ENCODE measurements around the gene GUCA2B.

Gene GUCA2B

DNA sequence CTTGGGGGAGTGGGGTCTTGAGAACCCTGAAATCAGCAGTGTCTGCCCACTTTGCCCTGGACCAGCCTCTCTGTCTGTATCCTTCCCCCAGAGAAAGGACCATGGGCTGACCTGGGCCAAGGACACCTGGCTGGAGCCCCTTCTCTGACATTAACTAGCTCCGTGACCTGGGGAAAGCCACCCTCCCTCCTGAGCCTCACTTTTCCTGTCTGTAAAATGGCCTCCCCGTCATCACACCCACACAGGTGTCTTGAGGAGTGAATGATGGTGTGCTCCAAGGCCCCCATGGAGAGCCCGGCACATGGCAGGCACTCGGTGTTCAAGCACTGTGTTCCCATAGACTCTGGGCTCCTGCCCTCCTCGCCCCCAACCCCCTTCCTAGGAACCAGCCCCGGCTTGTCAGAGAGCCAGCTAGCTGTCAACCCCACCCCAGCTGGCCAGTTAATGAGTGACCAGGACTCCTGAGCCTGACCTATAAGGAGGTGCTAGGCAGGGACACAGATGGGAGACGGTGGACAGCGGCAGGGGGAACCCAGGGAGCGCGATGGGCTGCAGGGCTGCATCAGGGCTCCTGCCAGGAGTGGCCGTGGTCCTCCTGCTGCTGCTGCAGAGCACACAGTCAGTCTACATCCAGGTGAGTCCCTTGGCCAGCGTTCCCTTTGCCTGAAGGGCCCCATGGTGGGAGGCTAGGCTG is at the start of gene GUCA2B:
Gene GUCA2B, plus strand, starts transcription at position 504 of the 694 bp plus-strand sequence. Its CDS starts 41 bp downstream, at position 545.
- FAIRE-seq (no peak), DNase-seq (ENCODE audit: insufficient read length, low spot score) (no peak)
- TF ChIP-seq, protein P1, sequence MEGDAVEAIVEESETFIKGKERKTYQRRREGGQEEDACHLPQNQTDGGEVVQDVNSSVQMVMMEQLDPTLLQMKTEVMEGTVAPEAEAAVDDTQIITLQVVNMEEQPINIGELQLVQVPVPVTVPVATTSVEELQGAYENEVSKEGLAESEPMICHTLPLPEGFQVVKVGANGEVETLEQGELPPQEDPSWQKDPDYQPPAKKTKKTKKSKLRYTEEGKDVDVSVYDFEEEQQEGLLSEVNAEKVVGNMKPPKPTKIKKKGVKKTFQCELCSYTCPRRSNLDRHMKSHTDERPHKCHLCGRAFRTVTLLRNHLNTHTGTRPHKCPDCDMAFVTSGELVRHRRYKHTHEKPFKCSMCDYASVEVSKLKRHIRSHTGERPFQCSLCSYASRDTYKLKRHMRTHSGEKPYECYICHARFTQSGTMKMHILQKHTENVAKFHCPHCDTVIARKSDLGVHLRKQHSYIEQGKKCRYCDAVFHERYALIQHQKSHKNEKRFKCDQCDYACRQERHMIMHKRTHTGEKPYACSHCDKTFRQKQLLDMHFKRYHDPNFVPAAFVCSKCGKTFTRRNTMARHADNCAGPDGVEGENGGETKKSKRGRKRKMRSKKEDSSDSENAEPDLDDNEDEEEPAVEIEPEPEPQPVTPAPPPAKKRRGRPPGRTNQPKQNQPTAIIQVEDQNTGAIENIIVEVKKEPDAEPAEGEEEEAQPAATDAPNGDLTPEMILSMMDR (IDR thresholded peaks at IDR 0.05; ENCODE audit: insufficient read depth, missing control alignments): no peak

DNA sequence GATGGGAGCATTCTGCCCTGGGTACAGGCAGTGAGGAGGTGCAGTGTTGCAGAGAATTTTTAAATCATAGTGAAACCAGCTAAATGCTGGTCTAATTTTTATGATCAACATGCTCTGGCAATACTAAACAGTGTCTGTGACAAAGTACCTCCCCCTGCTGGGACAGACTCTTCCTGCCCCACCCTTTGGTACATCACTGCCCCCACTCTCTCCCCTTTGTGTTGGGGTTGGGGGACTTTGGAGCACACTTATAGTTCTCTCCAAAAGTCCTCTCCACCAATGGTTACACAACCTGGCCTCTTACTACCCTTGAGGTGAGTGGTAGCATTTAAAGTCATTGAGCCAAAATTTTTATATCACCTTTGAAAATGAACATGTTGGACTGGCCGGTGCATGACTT is 48.2 kb upstream of the GUCA2B start:
- TF ChIP-seq, protein P1 (IDR thresholded peaks at IDR 0.05; ENCODE audit: insufficient read depth, missing control alignments): no peak
- DNase-seq (ENCODE audit: insufficient read length, low spot score) (no peak), FAIRE-seq (no peak)

DNA sequence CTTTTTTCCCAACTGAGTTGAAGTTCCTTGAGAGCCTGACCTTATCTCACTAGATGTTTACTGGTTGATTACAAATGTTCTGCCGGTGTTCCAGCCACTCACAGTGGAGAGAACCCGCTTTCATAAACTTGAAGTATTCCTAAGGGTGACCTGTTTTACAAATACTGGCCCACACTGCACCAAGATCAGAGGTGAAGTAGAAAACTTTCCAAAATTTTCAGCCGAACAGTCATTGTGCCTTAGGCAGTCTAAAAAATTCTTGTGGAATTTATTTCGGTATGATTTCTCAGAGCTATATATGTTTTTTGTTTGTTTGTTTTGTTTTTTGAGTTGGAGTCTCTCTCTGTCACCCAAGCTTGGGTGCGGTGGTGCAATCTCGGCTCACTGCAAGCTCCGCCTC is 44.9 kb upstream of the GUCA2B start:
- DNase-seq (ENCODE audit: insufficient read length, low spot score): no peak
- no peak for FAIRE-seq
- TF ChIP-seq, protein P1 (IDR thresholded peaks at IDR 0.05; ENCODE audit: insufficient read depth, missing control alignments): no peak

DNA sequence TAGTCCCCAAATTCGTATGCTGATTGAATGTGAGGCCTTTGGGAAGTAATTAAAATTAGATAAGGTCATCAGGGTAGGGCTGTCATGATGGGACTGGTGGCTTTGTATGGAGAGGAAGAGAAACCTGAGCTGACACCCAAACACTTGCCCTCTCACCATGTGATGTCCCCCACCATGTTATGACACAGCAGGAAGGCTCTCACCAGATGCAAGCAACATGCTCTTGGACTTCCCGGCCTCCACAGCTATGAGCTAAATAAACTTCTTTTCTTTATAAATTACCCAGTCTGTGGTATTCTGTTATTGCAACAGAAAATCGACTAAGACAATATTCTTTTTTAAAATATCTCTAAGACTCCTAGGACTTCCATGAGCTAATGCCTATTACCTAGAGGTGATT is 43.6 kb upstream of the GUCA2B start:
- FAIRE-seq: no peak
- no peak for DNase-seq (ENCODE audit: insufficient read length, low spot score)
- TF ChIP-seq, protein P1 (IDR thresholded peaks at IDR 0.05; ENCODE audit: insufficient read depth, missing control alignments): no peak

DNA sequence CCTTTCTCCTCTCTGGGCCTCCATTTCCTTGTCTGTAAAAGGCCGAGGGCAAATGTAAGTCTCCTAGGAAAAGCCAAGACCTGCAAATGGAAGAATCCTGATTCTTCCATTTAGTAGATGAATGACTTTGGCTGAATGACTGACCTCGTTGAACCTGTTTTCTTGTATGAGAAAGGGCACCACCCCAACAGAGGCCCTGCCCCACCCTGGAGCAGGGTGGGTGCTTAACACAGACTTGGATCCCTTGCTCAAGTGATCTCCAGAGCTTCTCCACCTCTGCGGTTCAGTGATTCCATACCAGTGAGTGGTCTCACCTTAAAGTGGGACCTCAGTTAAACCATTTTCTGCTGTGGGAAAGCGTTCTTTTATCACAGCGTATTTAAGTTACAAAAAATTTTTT is 39.0 kb upstream of the GUCA2B start:
- no peak for DNase-seq (ENCODE audit: insufficient read length, low spot score)

DNA sequence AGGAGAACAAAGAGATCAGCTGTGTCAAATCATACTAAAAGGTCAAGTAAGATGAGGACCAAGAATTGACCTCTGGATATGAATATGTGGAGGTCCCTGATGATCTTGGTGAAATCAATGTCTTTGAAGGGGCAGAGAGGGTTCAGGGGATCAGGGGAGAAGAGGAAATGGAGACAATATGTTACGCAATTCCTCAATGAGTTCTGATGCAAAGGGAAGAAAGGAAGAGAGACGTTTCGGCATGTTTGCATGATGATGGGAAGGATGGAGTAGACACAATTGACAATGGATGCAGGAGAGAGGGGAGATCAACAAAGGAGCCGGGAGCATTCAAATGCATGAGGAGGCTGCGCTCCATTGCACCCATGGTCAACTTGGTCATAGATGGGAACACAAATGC is 36.0 kb upstream of the GUCA2B start:
- no peak for DNase-seq (ENCODE audit: insufficient read length, low spot score)

More for the DNA sequence above, 39.0 kb upstream of the GUCA2B start:
- FAIRE-seq: no peak
- TF ChIP-seq, protein P1 (IDR thresholded peaks at IDR 0.05; ENCODE audit: insufficient read depth, missing control alignments): no peak

DNA sequence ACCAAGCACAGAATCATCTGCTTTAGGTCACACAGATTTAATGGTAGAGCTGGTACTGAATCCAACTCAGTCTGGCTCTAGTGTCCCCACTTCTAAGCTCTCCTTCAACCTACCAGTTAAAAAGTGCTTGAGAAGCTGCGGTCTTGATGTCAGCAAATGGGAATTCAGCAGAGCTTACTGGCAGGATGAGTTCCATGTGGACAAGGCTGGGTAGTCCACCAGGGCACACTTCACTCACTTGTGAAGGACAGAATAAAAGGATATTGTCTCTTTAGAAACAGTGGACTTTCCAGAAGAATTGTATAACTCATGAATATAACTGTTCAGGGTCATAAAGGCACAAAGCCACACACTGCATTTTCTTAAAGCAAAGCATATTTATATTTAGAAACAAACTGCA is 35.1 kb upstream of the GUCA2B start:
- TF ChIP-seq, protein P1 (IDR thresholded peaks at IDR 0.05; ENCODE audit: insufficient read depth, missing control alignments): no peak
- no peak for FAIRE-seq
- no peak for DNase-seq (ENCODE audit: insufficient read length, low spot score)

More for the DNA sequence above, 36.0 kb upstream of the GUCA2B start:
- FAIRE-seq: no peak
- TF ChIP-seq, protein P1 (IDR thresholded peaks at IDR 0.05; ENCODE audit: insufficient read depth, missing control alignments): no peak
